OCI-LY7 (cell line): ENCODE results near the gene ULK4.
A peak's percentile ranks its signal among the peaks of the same experiment; 100 is the strongest.
"Not testable (repeated sequence)": the region's sequence is repeated elsewhere in the genome, so short reads cannot be mapped to it uniquely, and the experiment has no call there.

ENCODE experiments used
- CTCF ChIP-seq: fragments of 200-600 bp; sonication (generic); conservative IDR thresholded peaks from 2 replicates; pipeline ENCODE4 v1.5.1; 2014; ENCODE audit warnings: mild to moderate bottlenecking, antibody characterized with exemption, low read length, moderate library complexity, mixed read lengths
- EZH2phosphoT487 ChIP-seq: fragments of 200-600 bp; sonication (generic); IDR thresholded peaks from 2 replicates; pipeline ENCODE4 v1.6.1; 2018; ENCODE audit warnings: low read depth, borderline replicate concordance, mild to moderate bottlenecking, mixed run types, antibody characterized with exemption, low read length, moderate library complexity, mixed read lengths

GRCh38 chr3:41695806-41696205, 266.1 kb downstream of the ULK4 start:
- peak; percentile 58 for TF ChIP-seq CTCF
- TF ChIP-seq EZH2phosphoT487 = not testable (repeated sequence)
